Activated gamma-delta T cell treated with anti-CD3 and anti-CD28 coated beads, Interleukin-2, amount 50 U/mL, for 16 hours (primary cell): Measurements from ENCODE around the gene RAP1GAP2.

Experiments used
- DNase-seq: peaks from one replicate; pipeline ENCODE4 v3.0.0-alpha.2; 2020; ENCODE audit warnings: low read depth

Gene RAP1GAP2

GRCh38 chr17:2786176-2786881 lies 9.9 kb upstream of the RAP1GAP2 start:
- peak; percentile 75 for DNase-seq

- no peak for DNase-seq
Measured at GRCh38 chr17:2789700-2790099, 6.5 kb upstream of the RAP1GAP2 start.

- peak; percentile 77 for DNase-seq
Measured at GRCh38 chr17:2792366-2793169, 3.7 kb upstream of the RAP1GAP2 start.

- DNase-seq = no peak
Measured at GRCh38 chr17:2794111-2794803, 2.0 kb upstream of the RAP1GAP2 start.

GRCh38 chr17:2795441-2796163 lies 636 bp upstream of the RAP1GAP2 start:
- no peak for DNase-seq

GRCh38 chr17:2797226-2797625 lies 988 bp downstream of the RAP1GAP2 start:
- no peak for DNase-seq

- no peak for DNase-seq
Measured at GRCh38 chr17:2797637-2798036, 1.4 kb downstream of the RAP1GAP2 start.

- no peak for DNase-seq
Measured at GRCh38 chr17:2798188-2798587, 1.9 kb downstream of the RAP1GAP2 start.

- DNase-seq = no peak
Measured at GRCh38 chr17:2798678-2799077, 2.4 kb downstream of the RAP1GAP2 start.

GRCh38 chr17:2799653-2800052 lies 3.4 kb downstream of the RAP1GAP2 start:
- no peak for DNase-seq

GRCh38 chr17:2800367-2800766 lies 4.1 kb downstream of the RAP1GAP2 start:
- DNase-seq = no peak

- no peak for DNase-seq
Measured at GRCh38 chr17:2801841-2802240, 5.6 kb downstream of the RAP1GAP2 start.

- no peak for DNase-seq
Measured at GRCh38 chr17:2802574-2802973, 6.3 kb downstream of the RAP1GAP2 start.

- DNase-seq = no peak
Measured at GRCh38 chr17:2803386-2803785, 7.1 kb downstream of the RAP1GAP2 start.

- no peak for DNase-seq
Measured at GRCh38 chr17:2803971-2804370, 7.7 kb downstream of the RAP1GAP2 start.

GRCh38 chr17:2804912-2805311 lies 8.7 kb downstream of the RAP1GAP2 start:
- no peak for DNase-seq

- DNase-seq = no peak
Measured at GRCh38 chr17:2805961-2806360, 9.7 kb downstream of the RAP1GAP2 start.

- DNase-seq = no peak
Measured at GRCh38 chr17:2808367-2809335, 12.4 kb downstream of the RAP1GAP2 start.

GRCh38 chr17:2809337-2809736 lies 13.1 kb downstream of the RAP1GAP2 start:
- no peak for DNase-seq

- DNase-seq = no peak
Measured at GRCh38 chr17:2814049-2814448, 17.8 kb downstream of the RAP1GAP2 start.
